Measurements from ENCODE around the gene PDZK1IP1.
"Not testable (repeated sequence)": the region's sequence is repeated elsewhere in the genome, so short reads cannot be mapped to it uniquely, and the experiment has no call there.

Gene PDZK1IP1

GRCh38 chr1:47209091-47209490 lies 19.3 kb upstream of the PDZK1IP1 start:
- H3K4me3 ChIP-seq (replicated peaks; ENCODE audit: low read depth, low read length): no peak overlapping the region

GRCh38 chr1:47208374-47208850 lies 18.6 kb upstream of the PDZK1IP1 start:
- no peak overlapping the region for H3K4me3 ChIP-seq (replicated peaks; ENCODE audit: low read depth, low read length)
- H3K27me3 ChIP-seq (replicated peaks; ENCODE audit: control insufficient read depth, insufficient read depth, low read length): peaks cover 4% of the 10 kb centered on the region; the same call in 1 of the 2 replicates
- DNase-seq (ENCODE audit: extremely low read depth, insufficient read length): no peak
- H3K36me3 ChIP-seq (ENCODE audit: control insufficient read depth, insufficient read depth, low read length): no peaks in the 10 kb centered on the region
- no peak for TF ChIP-seq CTCF (IDR thresholded peaks at IDR 0.05; ENCODE audit: insufficient read depth, low read length, poor library complexity, severe bottlenecking)

More at GRCh38 chr1:47209091-47209490, 19.3 kb upstream of the PDZK1IP1 start:
- peaks cover 4% of the 10 kb centered on the region; the same call in 1 of the 2 replicates for H3K27me3 ChIP-seq (replicated peaks; ENCODE audit: control insufficient read depth, insufficient read depth, low read length)
- DNase-seq (ENCODE audit: extremely low read depth, insufficient read length): no peak
- H3K36me3 ChIP-seq (ENCODE audit: control insufficient read depth, insufficient read depth, low read length): no peaks in the 10 kb centered on the region
- TF ChIP-seq CTCF (IDR thresholded peaks at IDR 0.05; ENCODE audit: insufficient read depth, low read length, poor library complexity, severe bottlenecking): no peak

GRCh38 chr1:47207803-47208373 lies 18.1 kb upstream of the PDZK1IP1 start:
- peaks cover 4% of the 10 kb centered on the region; the same call in 1 of the 2 replicates for H3K27me3 ChIP-seq (replicated peaks; ENCODE audit: control insufficient read depth, insufficient read depth, low read length)
- H3K4me3 ChIP-seq (replicated peaks; ENCODE audit: low read depth, low read length): no peak overlapping the region
- H3K36me3 ChIP-seq (ENCODE audit: control insufficient read depth, insufficient read depth, low read length): no peaks in the 10 kb centered on the region
- TF ChIP-seq CTCF (IDR thresholded peaks at IDR 0.05; ENCODE audit: insufficient read depth, low read length, poor library complexity, severe bottlenecking): no peak
- DNase-seq (ENCODE audit: extremely low read depth, insufficient read length): no peak

- H3K27me3 ChIP-seq (replicated peaks; ENCODE audit: control insufficient read depth, insufficient read depth, low read length): peaks cover 4% of the 10 kb centered on the region; the same call in 1 of the 2 replicates
- H3K36me3 ChIP-seq (ENCODE audit: control insufficient read depth, insufficient read depth, low read length): no peaks in the 10 kb centered on the region
- TF ChIP-seq CTCF (IDR thresholded peaks at IDR 0.05; ENCODE audit: insufficient read depth, low read length, poor library complexity, severe bottlenecking): no peak
- no peak for DNase-seq (ENCODE audit: extremely low read depth, insufficient read length)
- no peak overlapping the region for H3K4me3 ChIP-seq (replicated peaks; ENCODE audit: low read depth, low read length)
Observed at GRCh38 chr1:47205918-47206317, 16.1 kb upstream of the PDZK1IP1 start.

GRCh38 chr1:47203504-47203903 lies 13.7 kb upstream of the PDZK1IP1 start:
- H3K27me3 ChIP-seq (replicated peaks; ENCODE audit: control insufficient read depth, insufficient read depth, low read length); H3K36me3 ChIP-seq (ENCODE audit: control insufficient read depth, insufficient read depth, low read length); DNase-seq (ENCODE audit: extremely low read depth, insufficient read length); H3K4me3 ChIP-seq (replicated peaks; ENCODE audit: low read depth, low read length): not testable (repeated sequence)

- H3K36me3 ChIP-seq (ENCODE audit: control insufficient read depth, insufficient read depth, low read length): no peaks in the 10 kb centered on the region
- TF ChIP-seq CTCF (IDR thresholded peaks at IDR 0.05; ENCODE audit: insufficient read depth, low read length, poor library complexity, severe bottlenecking): no peak
- DNase-seq (ENCODE audit: extremely low read depth, insufficient read length): no peak
Observed at GRCh38 chr1:47201179-47201578, 11.3 kb upstream of the PDZK1IP1 start.

More at GRCh38 chr1:47201179-47201578, 11.3 kb upstream of the PDZK1IP1 start:
- Histone ChIP-seq H3K4me3 (replicated peaks; ENCODE audit: low read depth, low read length) (no peak overlapping the region), H3K27me3 (replicated peaks; ENCODE audit: control insufficient read depth, insufficient read depth, low read length) (no peaks in the 10 kb centered on the region)
